ENCODE measurements around the gene CDK6. TPM values are rescaled to one million over a fixed set of nuclear protein-coding genes. Genes with fewer than 3 reads are reported as not detected.
A peak's percentile ranks its signal among the peaks of the same experiment; 100 is the strongest.

Gene CDK6
- total RNA-seq, 4 donors from 2014 or later: 22.2 to 45.4 (median 36.4) TPM

- Histone ChIP-seq H3K27ac (replicated peaks in 1 of 4) (peak overlapping the region; percentile 78 to 83 (median 82)), H3K36me3 (no peaks in the 10 kb centered on the region), H3K4me1 (peaks cover 24 to 61% (median 51%) of the 10 kb centered on the region in 4 donors), H3K9me3 (no peaks in the 10 kb centered on the region), H3K4me3 (no peak overlapping the region), H3K27me3 (no peaks in the 10 kb centered on the region)
- WGBS: 51% methylated on average over 6 of the region's 6 CpGs
- intact Hi-C loops (cut with DNase I): loop anchor here (5.0 kb wide), 1 partner anchor 65 kb away; no protein-coding TSS in a partner anchor
- no peak for DNase-seq (ENCODE audit: extremely low spot score)
- no peak for TF ChIP-seq POLR2A (IDR thresholded peaks at IDR 0.05; ENCODE audit: low read depth)
- no peak for TF ChIP-seq CTCF (IDR thresholded peaks at IDR 0.05)
- TF ChIP-seq POLR2AphosphoS5 (IDR thresholded peaks at IDR 0.05): no peak
- no peak for TF ChIP-seq EP300 (IDR thresholded peaks at IDR 0.05)
Measured at GRCh38 chr7:92697012-92697411, 139.4 kb downstream of the CDK6 start.

- DNase-seq (ENCODE audit: extremely low spot score): no peak
- peaks cover 24 to 65% (median 54%) of the 10 kb centered on the region in 4 donors for H3K4me1 ChIP-seq
- H3K36me3 ChIP-seq: no peaks in the 10 kb centered on the region
- H3K27ac ChIP-seq (replicated peaks in 1 of 4): peak overlapping the region; percentile 78 to 83 (median 82)
- no peaks in the 10 kb centered on the region for H3K27me3 ChIP-seq
- no peaks in the 10 kb centered on the region for H3K9me3 ChIP-seq
- H3K4me3 ChIP-seq: no peak overlapping the region
- WGBS: 83% methylated on average over 4 of the region's 4 CpGs
- no peak for TF ChIP-seq POLR2AphosphoS5 (IDR thresholded peaks at IDR 0.05)
- no peak for TF ChIP-seq EP300 (IDR thresholded peaks at IDR 0.05)
- no peak for TF ChIP-seq POLR2A (IDR thresholded peaks at IDR 0.05; ENCODE audit: low read depth)
- TF ChIP-seq CTCF (IDR thresholded peaks at IDR 0.05): no peak
- intact Hi-C loops (cut with DNase I): loop anchor here (5.0 kb wide), 1 partner anchor 64 kb away; no protein-coding TSS in a partner anchor
Measured at GRCh38 chr7:92696584-92696983, 139.8 kb downstream of the CDK6 start.

GRCh38 chr7:92695308-92696261, 140.8 kb downstream of the CDK6 start:
- intact Hi-C loops (cut with DNase I): loop anchor here (5.0 kb wide), 1 partner anchor 63 kb away; no protein-coding TSS in a partner anchor
- H3K36me3 ChIP-seq: no peaks in the 10 kb centered on the region
- no peak for DNase-seq (ENCODE audit: extremely low spot score)
- peak overlapping the region; percentile 53 to 64 (median 60) for H3K4me3 ChIP-seq
- peaks cover 24 to 65% (median 59%) of the 10 kb centered on the region in 4 donors for H3K4me1 ChIP-seq
- H3K9me3 ChIP-seq: no peaks in the 10 kb centered on the region
- no peaks in the 10 kb centered on the region for H3K27me3 ChIP-seq
- TF ChIP-seq POLR2AphosphoS5 (IDR thresholded peaks at IDR 0.05) (peak in 1 of 2 donors; percentile 62), POLR2A (IDR thresholded peaks at IDR 0.05; ENCODE audit: low read depth) (no peak)
- peak overlapping the region; percentile 78 to 83 (median 82) for H3K27ac ChIP-seq (replicated peaks in 1 of 4)
- WGBS: 4% methylated on average over 15 of the region's 15 CpGs

GRCh38 chr7:92694211-92694610, 142.2 kb downstream of the CDK6 start:
- Histone ChIP-seq H3K27me3 (no peaks in the 10 kb centered on the region), H3K9me3 (no peaks in the 10 kb centered on the region), H3K36me3 (no peaks in the 10 kb centered on the region), H3K4me1 (peaks cover 20 to 63% (median 53%) of the 10 kb centered on the region in 4 donors), H3K4me3 (no peak overlapping the region), H3K27ac (replicated peaks in 1 of 4) (peak overlapping the region in 3 of 4 donors; percentile 7 to 82 (median 82))
- no peak for DNase-seq (ENCODE audit: extremely low spot score)
- intact Hi-C loops (cut with DNase I): no loop called here
- TF ChIP-seq CTCF (IDR thresholded peaks at IDR 0.05): no peak
- no peak for TF ChIP-seq EP300 (IDR thresholded peaks at IDR 0.05)
- no peak for TF ChIP-seq POLR2AphosphoS5 (IDR thresholded peaks at IDR 0.05)
- TF ChIP-seq POLR2A (IDR thresholded peaks at IDR 0.05; ENCODE audit: low read depth): no peak

GRCh38 chr7:92693519-92693918, 142.9 kb downstream of the CDK6 start:
- peaks cover 17 to 58% (median 46%) of the 10 kb centered on the region in 4 donors for H3K4me1 ChIP-seq
- H3K4me3 ChIP-seq: no peak overlapping the region
- no peaks in the 10 kb centered on the region for H3K27me3 ChIP-seq
- no peak overlapping the region for H3K27ac ChIP-seq (replicated peaks in 1 of 4)
- WGBS: 100% methylated on average over 1 of the region's 1 CpG
- no peaks in the 10 kb centered on the region for H3K9me3 ChIP-seq
- intact Hi-C loops (cut with DNase I): no loop called here
- TF ChIP-seq EP300 (IDR thresholded peaks at IDR 0.05) (no peak), CTCF (IDR thresholded peaks at IDR 0.05) (no peak), POLR2AphosphoS5 (IDR thresholded peaks at IDR 0.05) (no peak), POLR2A (IDR thresholded peaks at IDR 0.05; ENCODE audit: low read depth) (no peak)
- no peaks in the 10 kb centered on the region for H3K36me3 ChIP-seq
- DNase-seq (ENCODE audit: extremely low spot score): no peak
